Hematopoietic multipotent progenitor cell treated with erythropoietin and hydrocortisone succinate and interleukin-3 and kit ligand, for 15 days (in vitro differentiated cells): Measurements from ENCODE around the gene MTSS2.
"Not testable (repeated sequence)": the region's sequence is repeated elsewhere in the genome, so short reads cannot be mapped to it uniquely, and the experiment has no call there.

Source experiments
- DNase-seq: peaks from one replicate; pipeline ENCODE4 v3.0.0-alpha.2; 2015; ENCODE audit warnings: low spot score

Gene MTSS2

GRCh38 chr16:70674221-70675014 lies 11.4 kb downstream of the MTSS2 start:
- DNase-seq: no peak

- DNase-seq: not testable (repeated sequence)
Observed at GRCh38 chr16:70670938-70671337, 14.9 kb downstream of the MTSS2 start.

DNA sequence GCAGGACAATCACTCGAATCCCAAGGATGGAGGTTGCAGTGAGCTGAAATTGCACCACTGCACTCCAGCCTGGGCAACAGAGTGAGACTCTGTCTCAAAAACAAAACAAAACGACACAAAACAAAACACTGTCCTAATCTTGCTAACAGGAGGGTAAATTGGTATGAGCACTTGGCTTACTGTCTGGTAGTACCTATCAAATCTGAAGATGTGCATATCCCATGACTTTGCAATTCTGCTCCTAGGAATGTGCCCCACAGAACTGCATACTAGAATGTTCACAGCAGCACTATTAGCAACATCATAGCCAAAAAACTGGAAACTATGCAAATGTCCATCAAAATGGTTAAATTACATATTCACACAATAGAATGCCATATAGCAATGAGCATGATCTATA lies 15.7 kb downstream of the MTSS2 start:
- no peak for DNase-seq

DNA sequence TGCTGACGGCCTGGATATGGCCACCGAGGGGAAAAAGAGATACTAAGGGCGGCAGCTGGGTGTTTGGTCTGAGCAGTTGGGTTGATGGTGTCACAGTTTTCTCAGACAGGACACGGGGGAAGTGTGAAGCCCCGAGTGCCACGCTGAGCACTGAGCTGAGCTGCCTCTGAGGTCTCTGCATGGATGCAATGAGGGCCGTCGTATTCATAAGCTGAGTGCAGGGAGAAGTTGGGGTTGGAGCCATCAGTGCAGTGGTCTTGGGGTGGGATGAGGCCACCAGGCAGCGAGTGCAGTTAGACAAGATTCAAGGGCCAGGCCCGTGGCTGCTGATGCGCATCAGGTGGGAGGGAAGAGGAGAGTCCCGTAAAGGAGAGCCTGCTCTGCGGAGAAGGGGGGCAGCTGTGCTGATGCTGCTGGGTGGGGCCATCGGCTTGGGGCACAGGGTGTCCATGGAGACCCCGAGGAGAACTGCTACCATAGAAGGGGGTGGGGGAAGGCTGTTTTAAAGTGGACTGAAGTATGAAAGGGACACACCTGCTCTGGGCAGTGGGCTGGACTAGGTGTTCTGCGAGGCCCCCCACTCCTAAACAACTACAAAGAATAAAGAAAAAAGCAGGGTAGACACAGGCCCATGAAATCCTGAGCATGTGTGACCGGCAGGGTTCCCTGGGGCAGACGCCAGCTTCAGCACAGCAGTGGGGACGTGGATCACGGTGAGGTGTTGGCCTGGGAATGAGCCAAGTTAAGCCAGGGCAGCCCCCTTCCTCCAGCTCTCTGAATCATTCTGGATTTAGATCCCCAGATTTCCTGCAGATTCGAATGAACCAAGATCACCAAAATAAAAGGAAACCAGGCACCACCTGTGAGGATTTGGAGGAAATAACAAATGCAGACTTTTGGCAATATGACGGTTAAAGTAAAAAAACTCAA lies 19.8 kb downstream of the MTSS2 start:
- no peak for DNase-seq

- no peak for DNase-seq
Observed at GRCh38 chr16:70665113-70665694, 20.6 kb downstream of the MTSS2 start.

GRCh38 chr16:70664325-70665112 lies 21.3 kb downstream of the MTSS2 start:
- no peak for DNase-seq

- no peak for DNase-seq
Observed at GRCh38 chr16:70663524-70664324, 22.1 kb downstream of the MTSS2 start.

- no peak for DNase-seq
Observed at GRCh38 chr16:70662991-70663523, 22.8 kb downstream of the MTSS2 start.

- no peak for DNase-seq
Observed at GRCh38 chr16:70661918-70662641, 23.8 kb downstream of the MTSS2 start.

DNA sequence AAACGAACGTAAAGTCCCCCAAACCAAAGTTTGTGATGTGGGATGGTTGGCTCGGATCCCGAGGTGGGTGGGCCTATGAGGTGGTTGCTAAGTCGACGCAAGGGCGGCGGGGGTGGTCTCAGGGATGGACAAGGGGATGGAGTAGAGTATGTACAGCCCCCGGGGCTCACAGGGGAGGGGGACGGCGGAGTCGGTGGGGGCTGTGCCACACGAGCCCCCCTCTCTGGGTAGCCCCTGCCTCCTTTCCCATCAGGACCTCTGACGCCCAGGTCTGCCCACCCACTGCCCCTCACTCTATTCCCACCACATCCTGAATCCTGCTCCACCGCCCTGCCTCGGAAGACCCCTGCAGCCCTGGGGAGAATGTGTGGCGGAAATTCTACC lies 24.3 kb downstream of the MTSS2 start:
- no peak for DNase-seq

DNA sequence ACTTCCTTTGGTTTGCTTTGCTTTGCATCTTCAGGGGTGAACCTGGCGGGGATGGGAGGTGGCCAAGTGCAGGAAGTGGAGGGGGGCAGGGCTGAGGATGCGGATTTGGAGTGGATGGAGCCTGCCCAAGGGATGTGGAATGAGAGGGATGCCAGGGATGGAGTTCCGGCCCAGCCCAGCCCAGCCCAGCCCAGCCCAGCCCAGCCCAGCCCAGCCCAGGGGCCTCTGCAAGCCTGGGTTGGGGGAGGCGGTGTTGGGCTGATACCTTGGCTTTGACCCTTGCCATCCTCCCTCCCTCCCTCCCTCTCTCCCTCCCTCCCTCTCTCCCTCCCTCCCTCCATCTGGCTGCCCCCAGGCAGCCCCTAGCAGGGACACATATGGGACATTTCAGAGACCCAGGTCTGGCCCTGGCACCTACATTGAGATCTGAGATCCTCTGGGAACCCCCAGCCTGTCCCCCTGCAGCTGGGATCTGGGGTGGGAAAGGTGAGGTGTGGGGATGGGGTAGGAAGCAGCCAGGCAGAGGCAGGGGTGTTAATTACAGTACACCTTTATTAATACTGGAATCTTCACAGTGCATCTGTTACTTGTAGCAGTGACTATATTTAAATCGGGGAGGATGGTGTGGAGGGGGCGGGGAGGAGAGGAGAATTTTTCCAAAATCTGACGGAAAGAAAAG lies 25.0 kb downstream of the MTSS2 start:
- no peak for DNase-seq

- no peak for DNase-seq
Observed at GRCh38 chr16:70659953-70660671, 25.7 kb downstream of the MTSS2 start.

DNA sequence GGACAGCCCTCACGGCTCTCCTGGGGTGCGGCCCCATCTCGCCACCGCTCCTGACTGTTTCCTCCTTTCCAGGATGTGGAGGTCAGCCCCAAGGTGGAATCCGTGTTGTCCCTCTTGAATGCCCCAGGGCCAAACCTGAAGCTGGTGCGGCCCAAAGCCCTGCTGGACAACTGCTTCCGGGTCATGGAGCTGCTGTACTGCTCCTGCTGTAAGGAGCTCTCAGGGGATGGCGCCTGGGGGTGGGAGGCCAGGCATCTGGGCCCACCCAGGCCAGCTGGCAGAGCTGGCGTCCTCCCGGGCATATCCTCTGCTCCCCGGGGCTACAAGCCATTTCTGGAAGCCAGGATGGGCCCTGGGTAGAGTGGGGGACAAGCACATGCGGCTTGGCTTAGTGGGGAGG lies 26.3 kb downstream of the MTSS2 start:
- no peak for DNase-seq

GRCh38 chr16:70658921-70659320 lies 26.9 kb downstream of the MTSS2 start:
- no peak for DNase-seq

GRCh38 chr16:70657956-70658355 lies 27.9 kb downstream of the MTSS2 start:
- no peak for DNase-seq

GRCh38 chr16:70656712-70657263 lies 29.1 kb downstream of the MTSS2 start:
- DNase-seq: no peak

DNA sequence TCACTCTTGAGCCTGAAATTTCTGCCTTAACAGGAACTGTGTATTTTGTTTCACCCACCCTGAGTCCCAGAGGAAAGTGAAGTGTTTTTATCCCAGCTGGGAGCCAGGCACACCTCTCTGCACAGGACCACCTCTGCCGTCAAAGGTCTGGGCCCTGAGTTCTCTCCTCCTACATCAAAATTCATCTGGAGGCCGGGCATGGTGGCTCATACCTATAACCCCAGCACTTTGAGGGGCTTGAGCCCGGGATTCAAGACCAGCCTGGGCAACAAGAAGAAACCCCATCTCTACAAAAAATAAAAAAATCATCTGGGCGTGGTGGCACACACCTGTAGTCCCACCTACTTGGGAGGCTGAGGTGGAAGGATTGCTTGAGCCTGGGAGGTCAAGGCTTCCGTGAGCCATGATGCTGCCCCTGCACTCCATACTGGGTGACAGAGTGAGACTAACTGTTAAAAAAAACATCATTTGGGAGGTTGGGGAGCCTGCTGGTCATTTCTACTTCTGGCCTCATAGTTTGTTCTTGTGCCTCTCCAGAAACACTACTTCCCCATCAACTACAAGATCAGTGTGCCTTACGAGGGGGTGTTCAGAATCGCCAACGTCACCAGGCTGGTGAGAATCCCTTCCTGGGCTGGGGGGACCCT lies 29.7 kb downstream of the MTSS2 start:
- DNase-seq: no peak
